Gastrocnemius medialis (tissue), 4 donors: ENCODE data around the gene MEF2D.

ENCODE experiments used
- CTCF ChIP-seq, 5 experiments: fragments of 450-650 bp in 3 of 5; fragments of 200-600 bp in 2 of 5; sonication (generic) in 2 of 5; IDR thresholded peaks in 4 of 5; conservative IDR thresholded peaks in 1 of 5; 1 replicate in 4 of 5; 2 replicates in 1 of 5; pipeline ENCODE4 v1.5.1; 2016 to 2019; ENCODE audit warnings: antibody characterized with exemption in 5 of 5, mild to moderate bottlenecking in 3 of 5, moderate library complexity in 3 of 5
- POLR2A ChIP-seq, 2 donors: fragments of 450-650 bp; IDR thresholded peaks; one replicate each; pipeline ENCODE4 v1.6.1; 2017; ENCODE audit warnings: antibody characterized with exemption in 2 of 2, mild to moderate bottlenecking in 2 of 2, moderate library complexity in 2 of 2

- TF ChIP-seq CTCF (IDR thresholded peaks at IDR 0.05 in 4 of 5, conservative IDR thresholded peaks at IDR 0.05 in 1 of 5) (no peak), POLR2A (IDR thresholded peaks at IDR 0.05) (peak in 1 of 2 donors; percentile 68)
Measured at GRCh38 chr1:156498432-156499193, 2.0 kb downstream of the MEF2D start.
